ENCODE measurements around the gene SET.

Gene SET

GRCh38 chr9:128713941-128714573, 25.0 kb downstream of the SET start:
- DNase-seq: no peak

- DNase-seq: no peak
Measured at GRCh38 chr9:128714586-128715435, 25.8 kb downstream of the SET start.

DNA sequence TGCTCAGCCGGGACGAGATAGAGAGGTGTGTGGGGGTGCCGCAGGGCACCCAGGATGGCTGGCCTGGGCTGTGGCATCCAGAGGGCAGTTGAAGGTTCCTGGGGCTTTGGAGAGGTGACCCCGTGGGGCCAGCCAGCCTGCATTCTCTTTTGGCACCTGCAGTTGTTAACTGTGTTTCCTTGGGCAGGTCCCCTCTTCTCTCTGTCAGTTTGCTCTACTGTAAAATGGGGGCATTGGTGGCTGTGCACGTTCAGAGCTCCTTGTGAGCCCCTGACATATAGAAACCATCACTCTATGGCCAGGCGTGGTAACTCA, 26.4 kb downstream of the SET start:
- DNase-seq: no peak

- DNase-seq: no peak
Measured at GRCh38 chr9:128716581-128717254, 27.7 kb downstream of the SET start.

GRCh38 chr9:128718047-128718446, 29.0 kb downstream of the SET start:
- no peak for DNase-seq

GRCh38 chr9:128718475-128718874, 29.5 kb downstream of the SET start:
- DNase-seq: no peak

DNA sequence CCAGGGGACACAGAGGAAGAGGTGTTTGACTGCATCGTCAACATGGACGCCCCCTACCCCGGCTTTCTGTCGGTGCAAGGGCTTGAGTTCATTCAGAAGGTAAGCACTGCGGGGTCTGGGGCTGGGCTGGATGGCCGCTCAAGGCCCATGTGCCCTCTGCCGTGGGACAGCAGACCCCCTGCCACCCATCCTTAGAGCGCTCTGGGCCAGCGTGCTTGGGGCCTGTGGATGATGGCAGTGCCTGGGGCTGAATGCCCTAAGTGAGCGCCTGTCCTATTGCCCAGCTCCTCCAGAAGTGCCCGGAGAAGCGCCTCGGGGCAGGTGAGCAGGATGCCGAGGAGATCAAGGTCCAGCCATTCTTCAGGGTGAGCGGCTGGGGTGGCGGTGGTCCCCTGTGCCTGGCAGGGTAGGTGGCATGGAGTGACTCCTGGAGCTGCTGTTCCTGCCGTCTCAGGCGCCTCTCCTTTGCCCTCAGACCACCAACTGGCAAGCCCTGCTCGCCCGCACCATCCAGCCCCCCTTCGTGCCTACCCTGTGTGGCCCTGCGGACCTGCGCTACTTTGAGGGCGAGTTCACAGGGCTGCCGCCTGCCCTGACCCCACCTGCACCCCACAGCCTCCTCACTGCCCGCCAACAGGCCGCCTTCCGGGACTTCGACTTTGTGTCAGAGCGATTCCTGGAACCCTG, 31.0 kb downstream of the SET start:
- no peak for DNase-seq

DNA sequence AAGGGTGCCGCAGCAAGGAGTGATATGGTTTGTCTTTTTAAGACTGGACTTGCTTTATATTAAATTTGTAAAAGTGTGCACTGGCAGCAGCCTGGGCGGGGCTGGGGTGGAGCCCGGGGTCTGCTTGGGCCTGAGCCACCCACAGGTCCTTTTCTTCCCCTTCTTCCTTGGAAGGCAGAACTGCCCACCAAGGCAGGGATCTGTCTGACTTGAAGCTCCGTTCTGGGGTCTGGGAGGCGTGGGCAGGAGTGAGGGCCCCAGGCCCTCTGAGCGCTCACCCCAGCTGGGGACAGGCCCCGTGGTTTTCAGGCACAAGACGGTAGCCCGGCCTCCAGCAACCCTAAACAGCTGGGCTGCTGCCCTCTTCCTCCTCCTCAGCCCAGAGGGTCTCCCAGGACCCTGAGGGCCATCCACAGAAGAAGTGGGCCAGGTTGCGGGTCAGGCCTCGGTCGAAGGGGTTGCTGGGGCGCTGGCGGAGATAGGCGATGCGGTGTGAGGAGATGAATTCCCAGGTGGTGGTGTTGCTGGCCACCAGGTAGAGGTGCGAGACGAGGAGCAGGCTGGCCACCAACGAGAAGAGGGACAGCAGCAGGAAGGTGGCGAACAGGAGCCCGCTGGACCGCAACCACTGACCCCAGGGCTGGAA, 31.9 kb downstream of the SET start:
- no peak for DNase-seq

DNA sequence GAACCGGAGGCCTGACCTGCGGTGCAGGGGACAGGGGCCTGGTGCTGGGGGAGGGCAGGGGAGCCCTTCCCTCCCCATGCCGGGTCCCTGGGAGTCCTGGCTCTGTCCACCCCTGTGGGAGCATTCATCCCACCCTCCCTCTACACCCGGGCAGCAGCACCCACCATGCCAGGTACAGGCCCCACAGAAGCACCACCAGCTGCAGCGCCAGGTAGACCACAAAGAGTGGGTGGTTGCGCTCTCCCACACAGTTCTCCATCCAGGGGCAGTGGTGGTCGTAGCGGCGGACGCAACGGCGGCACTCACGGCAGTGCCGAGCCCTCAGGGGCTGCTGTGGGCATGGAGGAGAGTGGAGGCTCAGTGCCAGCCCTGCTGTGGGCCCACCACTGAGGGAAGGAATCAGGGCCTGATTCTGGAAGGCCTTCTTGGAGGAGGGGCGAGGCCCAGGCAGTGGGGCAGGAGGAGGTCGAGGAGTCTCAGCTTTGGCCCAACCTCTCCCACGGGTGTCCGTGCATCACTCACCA, 32.5 kb downstream of the SET start:
- no peak for DNase-seq

DNA sequence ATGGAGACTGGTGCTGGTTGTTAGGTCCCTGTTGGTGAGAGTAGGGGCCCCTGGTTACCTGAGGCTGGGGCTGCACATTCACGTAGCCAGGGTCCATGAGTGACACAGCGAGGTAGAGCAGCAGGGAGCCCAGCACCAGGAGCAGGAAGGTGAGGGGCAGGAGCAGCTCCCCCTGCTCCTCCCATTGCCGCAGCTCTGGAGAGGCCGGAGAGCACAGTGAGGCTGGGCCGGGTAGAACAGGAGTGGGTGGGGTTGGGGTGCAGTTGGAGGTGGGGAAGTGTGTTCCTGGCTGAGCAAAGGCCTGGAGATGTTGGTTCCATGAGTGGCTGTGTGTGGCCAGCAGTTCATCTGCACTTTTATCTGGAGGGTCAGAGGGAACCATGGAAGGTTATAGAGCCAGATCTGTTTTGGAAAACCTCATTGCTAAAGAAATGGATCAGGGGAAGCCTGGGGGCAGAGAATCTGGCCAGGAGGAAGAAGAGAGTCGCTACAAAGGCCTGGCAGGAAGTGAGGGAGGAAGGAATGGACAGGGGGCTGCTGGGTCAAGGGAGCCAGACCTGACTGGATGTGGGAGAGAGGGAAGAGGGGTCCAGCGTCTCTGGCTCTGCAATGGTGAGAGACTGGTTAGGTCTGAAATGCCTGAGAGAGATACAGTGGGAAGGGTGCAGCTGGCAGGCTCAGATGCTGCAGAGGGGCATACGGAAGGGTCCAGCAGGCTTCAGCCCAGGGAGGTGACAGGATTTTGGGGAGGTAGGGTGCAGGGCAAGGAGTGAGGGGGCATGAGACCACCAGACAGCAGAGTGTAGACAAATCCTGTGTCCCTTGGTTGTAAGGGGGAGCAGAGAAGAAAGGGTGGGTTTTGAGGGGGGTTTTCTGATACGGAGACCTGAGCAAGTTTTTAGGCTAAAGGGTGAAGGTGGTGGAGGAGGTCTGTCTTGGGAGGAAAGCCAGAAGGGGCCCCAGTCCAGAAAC, 33.6 kb downstream of the SET start:
- no peak for DNase-seq

GRCh38 chr9:128723352-128723865, 34.4 kb downstream of the SET start:
- no peak for DNase-seq

DNA sequence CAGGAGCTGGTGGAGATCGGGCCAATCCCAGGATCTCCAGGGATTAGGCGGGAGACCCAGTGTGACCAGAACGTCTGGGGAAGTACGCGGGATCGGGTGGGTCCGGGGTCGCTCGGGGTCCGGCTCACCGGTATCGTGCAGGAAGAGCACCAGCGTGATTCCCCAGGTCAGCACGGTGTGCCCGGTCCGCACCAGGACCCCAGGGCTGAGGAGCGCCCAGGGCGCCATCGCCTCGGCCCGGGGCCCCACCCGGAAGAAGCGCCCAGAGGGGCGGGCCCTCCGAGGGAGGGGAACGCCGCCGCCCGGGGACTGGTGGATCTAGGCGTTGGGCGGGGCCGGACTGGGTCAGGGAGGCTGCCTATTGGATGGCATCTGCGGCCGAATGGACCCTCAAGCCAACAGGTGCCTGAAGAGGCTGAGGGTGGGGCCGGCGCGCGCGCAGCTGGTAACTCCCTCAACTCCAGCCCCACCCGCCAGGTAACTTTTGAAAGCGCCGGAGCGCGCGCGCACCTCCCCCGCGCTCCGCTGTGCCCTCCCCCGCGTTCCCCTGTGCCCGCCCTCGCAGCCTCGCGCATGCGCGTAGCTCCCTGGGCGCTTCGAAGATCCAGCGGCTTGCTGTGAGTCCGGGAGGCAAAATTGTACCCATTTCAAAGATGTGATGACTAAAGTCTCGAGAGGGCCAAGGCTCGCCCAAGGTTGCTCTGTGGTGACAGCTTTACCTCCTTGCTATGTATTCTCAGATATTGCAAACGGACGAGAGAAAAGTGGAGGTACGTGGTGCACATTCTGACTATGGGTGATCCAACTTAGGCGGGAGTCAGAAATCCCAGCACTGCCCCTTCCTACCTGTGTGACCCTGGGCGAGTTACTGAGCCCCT, 35.1 kb downstream of the SET start, which contains the start of gene ZDHHC12:
ZDHHC12 (minus strand) TSS at position 262 of the 878 bp plus-strand sequence; CDS start at position 228, 34 bp downstream.
- DNase-seq: peak; percentile 94

DNA sequence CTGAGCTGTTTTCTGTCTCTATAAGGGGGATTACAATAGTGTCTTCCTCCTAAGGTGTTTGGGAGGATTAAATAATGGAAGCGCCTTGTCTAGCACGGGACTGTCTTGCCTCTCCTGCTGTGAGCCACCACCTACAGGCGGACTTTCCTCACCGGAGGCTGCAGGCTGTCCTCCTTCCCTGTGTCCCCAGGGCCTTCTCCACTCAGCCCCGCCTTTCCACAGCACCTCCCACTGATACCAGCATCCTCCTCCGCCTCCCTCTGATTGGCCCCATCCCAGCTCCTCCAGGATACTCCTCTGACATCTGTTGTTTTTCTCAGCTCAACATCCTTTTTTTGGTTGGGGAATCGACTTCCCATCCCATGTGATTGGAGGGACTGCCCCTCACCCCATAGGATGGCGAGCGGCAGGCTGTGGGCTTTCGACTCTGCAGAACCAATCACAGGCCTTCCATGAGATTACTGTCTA, 35.8 kb downstream of the SET start:
- peak in 1 of 2 experiments; percentile 30 for DNase-seq

GRCh38 chr9:128727640-128728248, 38.7 kb downstream of the SET start:
- DNase-seq: no peak

DNA sequence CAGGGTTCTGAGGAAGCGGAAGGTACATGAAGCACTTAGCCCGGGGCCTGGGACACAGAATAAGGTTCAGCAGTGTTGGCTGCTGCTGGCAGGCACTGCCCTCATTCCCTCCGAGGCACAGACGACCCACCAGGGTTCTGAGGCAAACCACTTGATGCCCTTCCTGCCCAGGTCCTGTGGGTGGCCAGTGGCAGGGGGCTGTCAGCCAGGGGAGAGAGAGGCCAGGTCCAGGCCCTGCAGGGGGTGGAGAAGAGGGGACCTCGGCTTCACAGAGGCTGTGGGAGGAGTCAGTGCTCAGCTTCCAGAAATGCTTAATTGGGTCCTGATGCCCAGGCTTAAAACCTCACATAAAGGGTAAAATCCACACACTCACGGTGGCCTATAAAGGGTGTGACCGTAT, 39.3 kb downstream of the SET start:
- no peak for DNase-seq

- no peak for DNase-seq
Measured at GRCh38 chr9:128729302-128729701, 40.3 kb downstream of the SET start.

DNA sequence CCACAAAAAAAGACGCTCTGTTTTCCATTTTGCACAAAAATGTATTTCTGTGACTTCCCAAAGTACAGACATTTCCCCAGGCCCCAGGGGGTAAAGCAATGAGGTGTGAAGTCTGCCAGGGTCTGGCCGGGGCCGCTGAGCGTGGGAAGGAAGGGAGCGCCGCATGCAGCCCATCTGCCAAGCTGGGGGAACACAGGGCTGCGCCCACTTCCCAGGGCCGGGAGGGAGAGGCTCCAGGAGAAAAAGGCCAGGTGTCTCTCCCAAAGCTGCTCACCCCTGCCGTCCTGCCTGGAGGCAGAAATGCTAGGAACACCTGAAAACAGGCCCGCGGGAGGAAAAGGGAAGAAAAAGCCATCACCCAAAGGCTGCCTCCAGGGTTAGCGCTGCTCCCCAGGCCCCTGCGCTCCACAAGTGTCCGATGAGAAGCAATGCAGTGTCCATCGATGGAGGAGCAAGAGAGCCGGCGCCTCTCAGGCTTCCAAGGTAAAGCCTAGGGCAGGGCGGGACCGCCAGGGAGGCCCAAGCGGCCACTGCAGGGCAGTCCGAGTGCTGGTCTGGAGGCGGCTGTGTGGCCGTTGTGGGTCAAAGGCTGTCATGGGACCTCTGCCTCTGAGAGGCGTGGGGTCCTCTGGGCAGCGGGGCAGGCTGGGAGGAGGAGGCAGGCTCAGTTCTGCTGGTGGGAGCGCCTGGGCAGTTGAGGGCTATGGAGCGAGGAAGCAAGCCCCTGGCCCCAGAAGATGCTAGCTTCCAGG, 40.9 kb downstream of the SET start:
- no peak for DNase-seq

DNA sequence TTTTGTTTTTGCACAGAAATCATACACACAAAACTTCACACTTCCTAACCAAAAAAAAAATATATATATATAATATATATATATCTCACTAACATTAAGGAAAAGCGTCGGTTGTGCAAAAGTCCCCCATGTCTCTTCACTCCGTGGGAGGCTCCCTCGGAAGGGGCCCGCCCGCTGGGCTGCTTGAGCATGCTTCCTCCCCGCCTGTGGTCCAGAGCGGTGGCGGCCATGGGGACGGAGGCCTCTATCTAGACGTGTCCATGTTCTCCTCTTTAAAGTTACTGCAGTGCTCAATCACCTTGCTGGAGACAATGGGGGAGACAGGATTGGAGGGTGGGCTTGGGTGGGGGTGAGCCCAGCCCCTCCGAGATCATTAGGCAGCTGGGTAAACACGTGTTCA, 42.1 kb downstream of the SET start:
- DNase-seq: no peak

DNA sequence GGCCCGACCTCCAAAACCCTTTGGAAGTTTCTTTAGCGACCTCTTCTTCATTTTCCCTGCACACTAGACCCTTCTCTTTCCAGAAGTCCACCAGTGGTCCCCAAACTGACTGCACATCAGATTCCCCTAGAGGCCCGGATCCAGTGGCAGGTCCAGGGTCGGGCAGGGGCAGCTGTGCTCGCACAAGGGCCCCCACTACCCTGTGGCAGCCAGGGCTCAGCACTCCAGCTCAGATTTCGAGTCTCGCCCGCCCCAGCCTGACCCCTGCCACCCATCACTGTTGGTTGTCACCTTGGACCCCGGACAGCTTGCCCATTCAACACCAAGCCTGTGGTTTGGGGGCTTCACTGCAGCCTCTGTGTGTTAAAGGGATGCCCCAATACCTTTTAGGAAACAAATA, 42.7 kb downstream of the SET start:
- no peak for DNase-seq

All from NCI-H187 (cell line).